ENCODE data around the gene ADRA2A. TPM values are rescaled to one million over a fixed set of nuclear protein-coding genes. Genes with fewer than 3 reads are reported as not detected.

The ADRA2A gene
- total RNA-seq, 1 donor from 2014 or later, result 19.3 TPM

DNA sequence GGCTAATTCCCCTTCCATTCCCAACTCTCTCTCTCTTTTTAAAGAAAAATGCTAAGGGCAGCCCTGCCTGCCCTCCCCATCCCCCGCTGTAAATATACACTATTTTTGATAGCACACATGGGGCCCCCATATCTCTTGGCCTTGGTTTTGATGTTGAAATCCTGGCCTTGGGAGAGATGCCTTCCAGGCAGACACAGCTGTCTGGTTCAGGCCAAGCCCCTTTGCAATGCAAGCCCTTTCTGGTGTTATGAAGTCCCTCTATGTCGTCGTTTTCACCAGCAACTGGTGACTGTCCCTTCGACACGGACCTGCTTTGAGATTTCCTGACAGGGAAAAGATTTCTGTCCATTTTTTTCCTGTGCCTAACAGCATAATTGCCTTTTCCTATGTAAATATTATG lies 3.0 kb downstream of the ADRA2A start:
- H3K4me3 Mint-ChIP-seq, result peak overlapping the region; percentile 81
- peaks cover 62% of the 10 kb centered on the region for H3K27me3 Mint-ChIP-seq
- H3K36me3 Mint-ChIP-seq, result peaks cover 8% of the 10 kb centered on the region
- peaks cover 5% of the 10 kb centered on the region for H3K9me3 Mint-ChIP-seq
- H3K4me1 Mint-ChIP-seq (ENCODE audit: unreplicated experiment), result peaks cover 14% of the 10 kb centered on the region
- TF ChIP-seq, protein P1, sequence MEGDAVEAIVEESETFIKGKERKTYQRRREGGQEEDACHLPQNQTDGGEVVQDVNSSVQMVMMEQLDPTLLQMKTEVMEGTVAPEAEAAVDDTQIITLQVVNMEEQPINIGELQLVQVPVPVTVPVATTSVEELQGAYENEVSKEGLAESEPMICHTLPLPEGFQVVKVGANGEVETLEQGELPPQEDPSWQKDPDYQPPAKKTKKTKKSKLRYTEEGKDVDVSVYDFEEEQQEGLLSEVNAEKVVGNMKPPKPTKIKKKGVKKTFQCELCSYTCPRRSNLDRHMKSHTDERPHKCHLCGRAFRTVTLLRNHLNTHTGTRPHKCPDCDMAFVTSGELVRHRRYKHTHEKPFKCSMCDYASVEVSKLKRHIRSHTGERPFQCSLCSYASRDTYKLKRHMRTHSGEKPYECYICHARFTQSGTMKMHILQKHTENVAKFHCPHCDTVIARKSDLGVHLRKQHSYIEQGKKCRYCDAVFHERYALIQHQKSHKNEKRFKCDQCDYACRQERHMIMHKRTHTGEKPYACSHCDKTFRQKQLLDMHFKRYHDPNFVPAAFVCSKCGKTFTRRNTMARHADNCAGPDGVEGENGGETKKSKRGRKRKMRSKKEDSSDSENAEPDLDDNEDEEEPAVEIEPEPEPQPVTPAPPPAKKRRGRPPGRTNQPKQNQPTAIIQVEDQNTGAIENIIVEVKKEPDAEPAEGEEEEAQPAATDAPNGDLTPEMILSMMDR (conservative IDR thresholded peaks at IDR 0.05), result no peak
- no peak for DNase-seq (ENCODE audit: extremely low spot score, unreplicated experiment)
- peak overlapping the region; percentile 82 for H3K27ac Mint-ChIP-seq

DNA sequence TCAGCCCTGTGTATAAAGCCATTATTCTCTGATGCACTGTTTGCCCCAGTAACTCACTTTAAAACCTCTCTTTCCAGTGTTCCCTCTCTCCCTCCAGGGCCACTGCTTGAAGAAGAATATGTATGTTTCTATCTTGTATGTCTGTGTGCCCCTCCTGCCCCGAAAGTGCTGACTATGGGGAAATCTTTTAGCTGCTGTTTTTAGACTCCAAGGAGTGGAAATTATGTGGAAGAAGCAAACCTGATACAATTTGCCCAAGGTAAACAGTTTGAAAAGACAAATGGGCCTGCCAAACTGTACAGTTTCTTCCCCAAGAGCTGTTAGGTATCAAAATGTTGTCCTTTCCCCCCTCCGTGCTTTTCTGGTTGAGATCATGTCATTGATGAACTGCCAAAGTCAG lies 3.4 kb downstream of the ADRA2A start:
- DNase-seq (ENCODE audit: extremely low spot score, unreplicated experiment), result no peak
- TF ChIP-seq, protein P1 (conservative IDR thresholded peaks at IDR 0.05), result no peak
- Mint-ChIP-seq H3K36me3 (peaks cover 8% of the 10 kb centered on the region), H3K4me1 (ENCODE audit: unreplicated experiment) (peaks cover 14% of the 10 kb centered on the region), H3K9me3 (peaks cover 5% of the 10 kb centered on the region), H3K27me3 (peaks cover 60% of the 10 kb centered on the region), H3K4me3 (peak overlapping the region; percentile 81), H3K27ac (peak overlapping the region; percentile 82)

DNA sequence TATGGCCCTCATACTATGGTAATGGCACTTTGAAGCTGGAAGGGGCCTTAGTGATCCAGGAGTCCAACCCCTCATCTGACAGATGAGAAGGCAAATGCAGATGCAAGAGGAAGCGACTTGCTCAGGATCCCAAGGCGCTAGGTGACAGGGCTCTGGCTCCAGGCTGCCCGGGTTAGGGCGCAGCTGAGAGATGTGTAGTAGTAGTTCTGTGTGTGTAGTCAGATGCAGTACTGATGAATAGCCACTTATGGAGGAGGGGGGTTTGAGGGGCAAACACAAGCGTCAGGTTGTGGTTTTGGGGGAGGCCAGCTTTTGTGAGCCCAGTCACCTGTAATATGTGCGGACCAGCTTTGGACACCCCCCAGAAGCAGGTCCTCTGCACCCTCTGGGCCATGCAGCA lies 4.8 kb downstream of the ADRA2A start:
- Mint-ChIP-seq H3K27ac (no peak overlapping the region), H3K36me3 (peaks cover 8% of the 10 kb centered on the region), H3K9me3 (peaks cover 5% of the 10 kb centered on the region), H3K4me1 (ENCODE audit: unreplicated experiment) (peaks cover 14% of the 10 kb centered on the region), H3K27me3 (peaks cover 52% of the 10 kb centered on the region), H3K4me3 (peak overlapping the region; percentile 29)
- DNase-seq (ENCODE audit: extremely low spot score, unreplicated experiment), result no peak
- TF ChIP-seq, protein P1 (conservative IDR thresholded peaks at IDR 0.05), result no peak

DNA sequence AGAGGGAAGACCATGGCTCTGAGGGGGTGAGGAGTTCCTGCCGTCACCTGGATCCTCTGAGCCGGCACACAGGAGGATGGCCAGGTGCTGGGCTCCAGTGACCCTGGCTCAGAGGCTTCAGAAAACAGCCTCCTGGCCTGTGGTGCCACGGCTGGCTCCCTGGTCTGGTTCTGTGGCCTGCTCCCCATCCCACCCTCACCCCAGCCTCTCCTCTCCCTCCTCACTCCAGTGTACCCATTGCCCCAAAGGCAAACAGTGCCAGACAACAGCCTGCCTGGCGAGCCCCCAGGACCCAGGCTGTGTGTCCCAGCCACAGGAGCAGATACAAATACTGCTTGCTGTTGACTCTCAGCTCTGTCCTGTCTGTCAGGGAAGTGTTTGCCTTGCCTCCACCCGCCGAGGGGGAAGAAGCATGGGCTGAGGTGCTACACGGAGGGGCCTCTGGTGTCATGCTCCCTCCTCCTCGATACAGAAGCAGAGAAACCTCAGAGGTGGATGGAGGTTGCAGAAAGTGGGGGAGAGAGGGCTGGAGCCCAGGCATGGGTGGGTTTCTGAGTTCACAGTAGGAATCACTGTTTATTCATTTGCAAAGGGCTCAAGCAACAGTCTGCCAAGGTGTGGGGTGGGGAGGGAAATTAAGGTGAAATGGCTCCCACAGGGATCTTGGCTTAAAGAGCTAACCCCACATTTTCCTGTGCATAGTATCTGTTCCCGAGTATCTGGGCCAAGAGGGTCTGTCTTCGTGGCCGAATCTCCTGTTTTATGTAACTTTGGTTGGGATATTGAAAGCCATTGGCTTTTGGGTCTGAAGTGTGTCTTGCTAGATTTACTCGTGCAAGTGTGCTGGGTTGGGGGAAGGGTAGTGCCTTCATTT lies 5.5 kb downstream of the ADRA2A start:
- peaks cover 54% of the 10 kb centered on the region for H3K27me3 Mint-ChIP-seq
- no peak for DNase-seq (ENCODE audit: extremely low spot score, unreplicated experiment)

DNA sequence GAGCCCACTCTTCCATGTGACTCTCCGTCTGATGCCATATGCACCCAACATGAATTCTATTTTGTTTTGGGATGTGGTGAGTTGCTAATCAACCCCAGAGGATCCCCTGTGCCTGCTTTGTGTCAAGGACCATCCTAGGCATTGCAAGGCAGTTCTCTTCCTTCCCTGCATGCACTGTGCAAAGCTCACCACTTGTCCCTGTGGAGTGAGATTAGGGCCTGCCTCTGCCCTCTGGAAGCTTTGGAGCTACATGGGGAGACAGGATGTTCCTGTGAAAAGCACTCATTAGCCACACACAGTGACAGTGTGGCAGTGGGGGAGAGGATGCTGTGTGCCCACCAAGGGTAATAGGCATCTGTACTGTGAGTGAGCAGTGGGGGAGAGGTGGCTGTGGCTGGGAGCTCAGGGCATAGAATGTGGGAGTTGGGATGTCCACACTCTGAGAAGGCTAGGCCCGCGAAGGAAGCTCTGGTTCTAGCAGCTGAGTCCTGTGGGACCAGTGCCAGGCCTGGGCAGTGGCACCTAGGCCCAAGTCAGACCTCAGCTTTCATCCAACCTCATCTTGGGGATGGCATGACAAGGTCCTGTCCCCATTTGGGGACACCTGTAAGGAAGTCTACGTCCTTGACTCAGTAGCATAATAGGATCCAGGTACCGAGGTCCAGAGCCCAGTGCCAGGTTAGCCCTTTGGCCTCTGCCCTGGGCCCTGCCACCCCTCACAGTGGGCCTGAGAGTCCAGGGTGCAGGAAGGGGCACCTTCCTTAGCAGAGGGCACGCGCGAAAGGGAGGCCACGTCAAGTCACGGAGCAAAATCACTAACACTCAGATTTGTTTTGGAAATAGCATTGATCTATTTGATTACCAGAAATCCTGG lies 6.6 kb downstream of the ADRA2A start:
- Mint-ChIP-seq H3K27ac (no peak overlapping the region), H3K4me3 (no peak overlapping the region), H3K27me3 (peaks cover 46% of the 10 kb centered on the region), H3K9me3 (peaks cover 5% of the 10 kb centered on the region), H3K4me1 (ENCODE audit: unreplicated experiment) (peaks cover 14% of the 10 kb centered on the region), H3K36me3 (peaks cover 8% of the 10 kb centered on the region)
- DNase-seq (ENCODE audit: extremely low spot score, unreplicated experiment), result peak; percentile 51
- TF ChIP-seq, protein P1 (conservative IDR thresholded peaks at IDR 0.05), result no peak

More for the DNA sequence above, 5.5 kb downstream of the ADRA2A start:
- H3K27ac Mint-ChIP-seq, result no peak overlapping the region
- H3K4me3 Mint-ChIP-seq, result no peak overlapping the region
- peaks cover 14% of the 10 kb centered on the region for H3K4me1 Mint-ChIP-seq (ENCODE audit: unreplicated experiment)
- TF ChIP-seq, protein P1 (conservative IDR thresholded peaks at IDR 0.05), result no peak
- H3K9me3 Mint-ChIP-seq, result peaks cover 5% of the 10 kb centered on the region
- H3K36me3 Mint-ChIP-seq, result peaks cover 8% of the 10 kb centered on the region
